Measurements from ENCODE around the gene SERPINF2.
A peak's percentile ranks its signal among the peaks of the same experiment; 100 is the strongest.
"Not testable (repeated sequence)": the region's sequence is repeated elsewhere in the genome, so short reads cannot be mapped to it uniquely, and the experiment has no call there.

The SERPINF2 gene

GRCh38 chr17:1742371-1743087, at the start of gene SERPINF2:
Gene SERPINF2, plus strand, starts transcription at chr17:1742871. Its CDS starts 2,125 bp downstream, at chr17:1744996.
- DNase-seq: no peak

GRCh38 chr17:1693339-1693738, 49.3 kb upstream of the SERPINF2 start:
- DNase-seq: peak; percentile 13

DNA sequence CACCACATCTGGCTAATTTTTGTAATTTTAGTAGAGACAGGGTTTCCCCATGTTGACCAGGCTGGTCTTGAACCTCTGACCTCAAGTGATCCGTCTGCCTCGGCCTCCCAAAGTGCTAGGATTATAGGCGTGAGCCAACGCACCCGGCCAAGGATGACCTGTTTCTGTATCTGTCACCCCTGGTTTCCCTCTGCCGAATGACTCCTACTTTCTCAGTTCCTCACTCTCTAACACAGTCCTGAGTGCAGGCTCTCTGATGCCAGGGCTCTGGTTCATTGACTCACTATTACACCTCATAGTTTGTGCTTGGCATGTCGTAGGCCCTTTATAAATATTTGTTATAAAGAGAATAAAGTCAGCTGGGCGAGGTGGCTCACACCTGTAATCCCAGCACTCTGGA, 47.3 kb upstream of the SERPINF2 start:
- DNase-seq: no peak

DNA sequence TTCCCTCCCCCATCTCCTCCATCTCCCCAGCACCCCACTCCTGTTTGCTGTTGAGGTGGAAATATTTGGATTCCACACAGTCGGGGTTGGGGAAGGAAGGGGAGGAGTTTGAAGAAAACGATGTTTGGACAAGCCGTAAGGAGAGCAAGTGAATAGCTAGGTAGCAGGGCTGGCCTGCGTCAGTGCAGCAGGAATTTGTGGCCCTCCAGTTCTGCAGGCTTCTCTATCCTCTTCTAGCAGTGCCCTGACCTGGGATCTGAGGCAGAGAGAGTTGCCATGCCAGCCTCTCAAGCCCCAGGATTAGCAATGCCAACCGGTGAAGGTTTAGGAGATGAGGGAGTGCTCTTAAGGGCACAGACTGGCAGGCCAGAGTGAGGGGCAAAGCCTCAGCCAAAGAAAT, 45.0 kb upstream of the SERPINF2 start:
- no peak for DNase-seq

- DNase-seq: not testable (repeated sequence)
Observed at GRCh38 chr17:1699891-1700290, 42.8 kb upstream of the SERPINF2 start.

DNA sequence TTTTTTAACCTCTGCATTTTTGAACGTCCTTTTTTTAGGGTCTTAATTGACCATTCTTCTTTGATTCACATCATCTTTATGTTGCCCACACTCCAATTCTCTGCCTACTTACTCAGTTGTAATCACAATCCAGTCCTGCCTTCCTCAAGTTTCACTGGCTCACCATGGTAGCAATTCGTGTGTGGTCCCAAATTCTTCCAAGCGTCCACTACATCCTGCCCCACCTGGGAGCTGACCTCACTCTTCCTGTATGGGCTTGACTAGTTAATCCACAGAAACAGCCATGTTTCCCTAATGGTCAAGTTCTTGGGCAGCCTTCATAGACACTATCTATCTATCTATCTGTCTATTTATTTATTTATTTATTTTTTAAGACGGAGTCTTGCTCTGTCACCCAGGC, 39.6 kb upstream of the SERPINF2 start:
- DNase-seq: no peak

DNA sequence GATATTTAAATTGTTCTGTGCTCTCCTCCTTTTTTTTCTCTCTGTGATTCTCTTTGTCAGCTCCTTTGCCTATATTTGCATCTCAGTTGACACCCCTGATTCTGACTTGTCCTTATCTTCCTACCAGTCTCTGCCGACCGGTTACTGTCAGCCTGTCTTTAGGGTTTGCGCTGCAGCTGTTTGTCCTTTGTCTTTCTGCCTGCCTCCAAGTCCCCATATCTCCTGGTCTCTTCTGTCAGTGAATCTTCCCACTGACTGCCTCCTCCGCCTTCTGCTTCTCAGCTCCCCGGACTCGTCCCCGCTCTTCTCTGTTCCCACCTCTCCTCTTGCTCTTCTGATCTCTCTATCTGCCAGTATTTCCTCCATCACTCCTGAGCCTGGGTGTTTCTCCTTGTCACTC, 37.7 kb upstream of the SERPINF2 start:
- DNase-seq: no peak

DNA sequence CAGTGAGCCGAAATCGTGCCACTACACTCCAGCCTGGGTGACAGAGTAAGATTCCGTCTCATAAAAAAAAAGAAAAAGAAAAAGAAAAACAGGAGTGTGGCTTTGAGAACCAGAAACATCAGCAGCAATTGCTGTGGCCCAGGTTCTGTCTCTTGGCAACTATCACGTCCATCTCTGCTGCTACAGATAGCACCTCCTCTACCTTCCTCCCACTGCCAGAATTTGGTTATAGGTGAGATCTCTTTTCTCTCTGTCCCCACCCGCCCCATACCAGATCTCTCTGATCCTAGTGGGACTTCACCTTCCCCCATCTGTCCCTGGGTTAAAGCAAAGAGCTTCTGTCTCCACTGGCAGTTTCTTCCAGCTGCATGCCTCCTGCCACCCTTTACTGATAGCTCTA, 35.6 kb upstream of the SERPINF2 start:
- DNase-seq: no peak

- DNase-seq: not testable (repeated sequence)
Observed at GRCh38 chr17:1708791-1709346, 33.8 kb upstream of the SERPINF2 start.

DNA sequence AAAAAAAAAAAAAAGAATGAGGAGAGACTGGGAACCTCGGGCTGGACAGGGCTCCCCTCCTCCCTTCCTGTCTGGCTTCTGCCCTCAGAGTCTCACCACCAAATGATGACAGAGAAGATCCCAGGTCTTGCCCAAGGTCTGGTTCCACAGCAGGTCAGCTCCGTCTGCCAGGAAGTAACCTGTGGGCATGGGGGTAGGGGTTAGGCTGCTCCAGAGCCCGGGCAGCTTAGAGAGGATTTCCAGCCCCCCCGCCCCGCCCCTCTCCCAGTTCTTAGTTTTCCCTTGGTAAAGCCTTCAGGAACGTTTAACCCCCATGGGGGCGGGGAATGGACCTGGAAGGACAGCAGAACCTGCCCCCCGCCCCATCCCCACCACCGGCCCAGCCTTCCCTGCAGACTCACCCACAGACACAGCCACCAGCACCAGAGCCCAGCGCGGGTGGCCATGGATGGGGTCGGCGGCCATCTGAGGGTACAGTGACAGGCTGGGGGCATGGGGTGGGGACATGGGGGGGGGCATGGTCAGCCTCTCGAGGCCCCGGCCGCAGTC, 33.2 kb upstream of the SERPINF2 start:
- DNase-seq: peak; percentile 33

DNA sequence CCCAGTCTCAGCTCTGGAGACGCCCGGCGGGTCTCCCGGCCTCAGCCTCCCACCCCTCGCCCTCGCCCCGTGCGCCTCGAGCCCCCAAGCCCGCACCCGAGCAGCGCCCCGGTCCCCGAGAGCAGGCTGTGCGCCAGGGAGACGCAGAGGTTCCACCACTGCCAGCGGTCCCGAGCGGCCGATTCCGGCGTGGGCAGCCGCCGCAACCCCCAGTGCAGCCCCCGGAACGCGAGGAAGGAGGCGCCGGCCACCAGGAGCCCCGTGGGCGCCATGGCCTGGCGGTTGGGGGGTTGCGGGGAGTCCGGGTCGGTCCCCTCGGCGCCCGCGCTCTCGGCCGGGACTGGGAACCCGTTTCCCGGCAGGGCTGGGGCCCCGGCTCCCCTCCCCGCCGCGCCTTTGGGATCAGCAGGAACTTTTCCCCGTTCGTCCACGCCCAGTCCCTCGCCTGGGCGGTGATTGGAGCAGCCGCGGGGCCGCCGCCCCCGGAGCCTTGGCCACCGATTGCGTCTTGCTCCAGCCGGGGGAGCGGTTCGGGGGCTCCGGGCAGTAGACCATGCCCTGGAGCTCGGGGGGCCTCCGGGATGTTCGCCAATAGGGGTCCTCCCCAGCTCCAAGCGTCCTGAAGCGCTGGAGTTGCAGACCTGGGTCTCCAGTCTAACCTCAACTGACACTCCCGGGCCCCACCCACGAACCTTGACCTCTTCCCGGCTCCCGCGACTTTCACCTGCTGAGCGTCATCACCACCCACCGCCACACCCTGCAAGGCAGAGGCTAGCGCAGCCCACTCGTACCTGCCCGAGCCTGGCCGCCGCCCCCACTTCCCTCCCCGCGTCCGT, 32.5 kb upstream of the SERPINF2 start, which contains the start of gene TLCD2:
TSS of gene TLCD2 (minus strand) at position 407 of the 836 bp plus-strand sequence. CDS start at position 272, 135 bp downstream.
- peak; percentile 59 for DNase-seq

GRCh38 chr17:1710807-1711553, 31.7 kb upstream of the SERPINF2 start:
- DNase-seq: no peak

- no peak for DNase-seq
Observed at GRCh38 chr17:1711804-1712203, 30.9 kb upstream of the SERPINF2 start.

- no peak for DNase-seq
Observed at GRCh38 chr17:1712271-1712670, 30.4 kb upstream of the SERPINF2 start.

DNA sequence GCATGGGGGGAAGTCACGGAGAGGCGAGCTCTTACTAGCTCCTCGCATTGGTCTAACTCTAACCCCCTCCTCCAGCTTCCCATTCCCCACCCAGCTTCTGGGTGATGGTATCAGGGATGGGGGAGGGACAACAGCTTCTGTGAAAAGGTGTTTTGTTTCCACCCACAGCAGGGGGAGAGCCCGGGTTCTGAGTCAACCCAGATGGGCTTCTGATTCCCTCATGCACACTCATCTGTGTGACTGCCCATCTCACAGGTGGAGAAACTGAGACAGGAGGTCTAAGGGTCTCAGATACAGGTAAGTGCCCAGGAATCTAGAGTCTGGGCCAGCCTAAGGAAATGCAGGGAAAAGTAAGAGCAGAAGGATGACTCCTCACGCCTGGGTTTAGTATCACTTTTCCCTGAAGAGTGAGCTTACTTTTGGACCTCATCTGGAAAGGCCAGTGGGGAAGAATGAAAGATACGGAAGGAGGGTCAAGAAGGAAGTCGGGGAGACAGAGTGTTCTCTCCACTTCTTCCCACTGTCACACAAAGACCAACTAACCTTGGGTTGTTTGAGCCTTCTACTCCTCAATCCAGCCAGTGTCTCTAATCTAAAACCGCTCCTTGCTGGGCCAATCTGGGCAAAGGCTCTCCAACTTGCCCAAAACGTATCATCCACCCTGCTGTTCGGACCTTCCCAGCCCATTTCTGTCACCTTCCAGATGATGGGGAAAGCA, 29.4 kb upstream of the SERPINF2 start:
- DNase-seq: no peak

- peak; percentile 43 for DNase-seq
Observed at GRCh38 chr17:1713878-1714426, 28.7 kb upstream of the SERPINF2 start.

DNA sequence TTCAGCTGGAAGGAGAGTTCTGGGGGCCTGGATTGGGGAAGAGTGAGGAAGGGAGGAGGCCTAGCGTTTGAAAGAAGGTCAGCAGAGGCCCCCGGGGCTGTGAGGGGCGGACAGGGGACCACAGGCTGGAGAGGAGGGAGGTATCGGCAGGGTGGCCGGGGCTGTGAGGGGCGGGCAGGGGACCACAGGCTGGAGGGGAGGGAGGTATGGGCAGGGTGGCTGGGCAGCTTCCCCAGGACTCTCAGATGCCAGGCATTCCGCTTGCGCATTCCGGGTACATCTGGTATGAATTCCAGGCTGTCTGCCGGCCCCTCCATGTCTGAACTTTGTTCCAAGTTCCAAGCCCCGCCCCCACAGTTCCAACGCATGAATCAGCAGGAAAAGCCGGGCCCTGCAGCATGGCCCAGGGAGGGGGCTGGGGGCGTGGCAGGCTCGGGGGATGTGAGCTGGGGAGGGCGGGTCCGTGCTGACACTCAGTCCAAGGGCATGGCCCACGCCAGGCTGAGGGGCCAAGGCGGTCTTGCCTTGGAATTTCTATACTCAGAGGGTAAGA, 28.2 kb upstream of the SERPINF2 start:
- peak; percentile 95 for DNase-seq

DNA sequence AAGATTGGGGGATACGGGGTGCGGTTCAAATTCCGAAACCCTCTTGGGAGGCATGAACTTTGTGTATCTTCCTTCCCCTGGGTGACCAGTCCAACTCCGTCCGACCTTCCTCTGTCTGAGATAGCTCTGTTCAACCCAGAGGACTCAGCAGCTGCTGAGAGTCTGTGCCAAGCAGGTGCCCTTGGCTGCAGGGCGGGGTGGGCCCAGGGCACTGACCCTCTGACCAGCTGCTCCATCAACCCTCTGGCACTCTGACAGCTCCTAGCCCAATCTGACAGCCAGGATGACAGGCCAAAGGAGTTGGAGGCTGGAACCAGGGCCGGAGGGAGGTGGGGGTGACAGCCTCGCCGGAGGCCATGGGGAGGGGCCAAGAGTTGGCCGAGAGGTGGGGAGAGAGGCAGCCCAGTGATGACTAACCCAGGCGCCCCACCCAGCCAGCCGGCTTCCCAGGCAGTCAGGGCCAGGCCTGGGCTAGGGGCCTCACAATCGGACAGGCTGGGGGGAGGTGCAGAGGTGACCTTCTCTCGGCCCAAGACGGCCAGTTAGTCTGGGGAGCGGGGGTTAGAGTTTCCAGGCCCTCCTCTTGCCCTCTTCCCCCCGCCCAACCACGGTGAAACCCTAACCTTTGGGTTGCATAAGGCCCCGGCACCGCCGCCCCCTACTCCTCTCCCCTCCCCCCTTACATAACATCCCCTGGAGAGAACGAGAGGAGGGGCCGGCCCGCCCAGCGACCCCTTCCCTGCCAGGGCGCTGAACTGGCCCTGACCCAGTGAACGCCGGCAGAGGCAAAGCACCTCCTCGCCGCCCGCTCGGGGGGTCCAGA, 27.5 kb upstream of the SERPINF2 start:
- DNase-seq: peak; percentile 87

DNA sequence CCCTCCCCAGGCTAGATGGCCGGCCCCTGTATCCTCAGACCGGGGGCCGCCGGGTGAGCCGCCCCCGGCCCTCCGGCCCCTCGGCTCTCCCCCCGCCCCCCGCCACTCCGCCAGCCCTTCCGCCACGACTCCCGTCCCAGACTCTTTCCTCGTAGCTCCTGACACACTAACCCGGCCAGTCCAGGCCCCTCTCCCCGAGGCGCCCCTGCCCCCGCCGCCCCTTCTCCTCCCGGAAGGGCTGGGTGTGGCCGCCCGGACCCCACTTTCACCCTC, 26.9 kb upstream of the SERPINF2 start:
- no peak for DNase-seq

- peak; percentile 100 for DNase-seq
Observed at GRCh38 chr17:1716076-1716911, 26.4 kb upstream of the SERPINF2 start.

Data from HCEC 1CT (cell line).